ENCODE data around the gene PRKCE. TPM values are rescaled to one million over a fixed set of nuclear protein-coding genes. Genes with fewer than 3 reads are reported as not detected.

PRKCE gene
- total and polyA plus RNA-seq, 4 experiments from 2014 or later, result 1.8 to 21.7 (median 11.0) TPM

GRCh38 chr2:45921921-45922320 is 270.4 kb downstream of the PRKCE start:
- Histone ChIP-seq H3K27me3 (ENCODE audit: insufficient read depth, low read length) (no peaks in the 10 kb centered on the region), H3K36me3 (ENCODE audit: insufficient read depth, low read length) (no peaks in the 10 kb centered on the region), H3K4me1 (ENCODE audit: insufficient read depth, low read length) (no peaks in the 10 kb centered on the region), H3K27ac (ENCODE audit: low read depth, low read length) (no peak overlapping the region), H3K4me3 (ENCODE audit: low read length in 2 of 2) (no peak overlapping the region), H3K9me3 (ENCODE audit: control insufficient read depth in 1 of 2, low read length in 2 of 2) (no peaks in the 10 kb centered on the region)
- no peak for DNase-seq
- Mint-ChIP-seq H3K4me1 (peaks cover 0 to 5% (median 0%) of the 10 kb centered on the region in 4 donors), H3K4me3 (no peak overlapping the region), H3K27ac (no peak overlapping the region), H3K36me3 (no peaks in the 10 kb centered on the region), H3K27me3 (no peaks in the 10 kb centered on the region), H3K9me3 (no peaks in the 10 kb centered on the region)
- ChIA-PET POLR2A (ENCODE audit: partially characterized antibody) (no interaction called here), CTCF (ENCODE audit: partially characterized antibody) (no interaction called here)
- intact Hi-C loops (cut with micrococcal nuclease), result no loop called here

GRCh38 chr2:45922577-45922988 is 271.1 kb downstream of the PRKCE start:
- H3K27me3 Mint-ChIP-seq, result no peaks in the 10 kb centered on the region
- Histone ChIP-seq H3K36me3 (ENCODE audit: insufficient read depth, low read length) (no peaks in the 10 kb centered on the region), H3K27ac (ENCODE audit: low read depth, low read length) (no peak overlapping the region), H3K4me3 (ENCODE audit: low read length in 2 of 2) (no peak overlapping the region), H3K27me3 (ENCODE audit: insufficient read depth, low read length) (no peaks in the 10 kb centered on the region), H3K4me1 (ENCODE audit: insufficient read depth, low read length) (no peaks in the 10 kb centered on the region), H3K9me3 (ENCODE audit: control insufficient read depth in 1 of 2, low read length in 2 of 2) (no peaks in the 10 kb centered on the region)
- ChIA-PET POLR2A (ENCODE audit: partially characterized antibody) (no interaction called here), CTCF (ENCODE audit: partially characterized antibody) (no interaction called here)
- H3K27ac Mint-ChIP-seq, result no peak overlapping the region
- no peak for DNase-seq
- intact Hi-C loops (cut with micrococcal nuclease), result no loop called here
- H3K9me3 Mint-ChIP-seq, result no peaks in the 10 kb centered on the region
- H3K4me1 Mint-ChIP-seq, result peaks cover 0 to 5% (median 0%) of the 10 kb centered on the region in 4 donors
- no peak overlapping the region for H3K4me3 Mint-ChIP-seq
- H3K36me3 Mint-ChIP-seq, result no peaks in the 10 kb centered on the region

DNA sequence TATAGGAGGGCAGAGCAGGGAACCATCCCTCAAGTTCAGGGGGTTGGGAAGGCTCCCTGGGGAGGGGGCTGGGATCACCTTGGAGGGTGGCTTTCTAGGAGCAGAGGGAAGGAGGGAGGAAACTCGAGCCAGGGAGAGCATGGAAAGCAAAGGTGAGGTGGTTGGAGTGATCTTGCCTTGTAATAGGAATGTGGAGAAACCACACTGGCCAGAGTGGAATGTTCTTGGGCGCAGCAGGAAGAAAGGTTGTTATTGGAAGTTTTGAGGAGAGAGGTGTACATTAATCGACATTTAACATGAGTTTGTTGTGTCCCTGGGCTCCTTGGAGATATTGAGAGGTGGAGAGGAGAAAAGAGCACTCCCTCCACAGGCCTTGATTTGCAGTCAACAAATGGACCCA is 272.2 kb downstream of the PRKCE start:
- Histone ChIP-seq H3K4me3 (ENCODE audit: low read length in 2 of 2) (no peak overlapping the region), H3K27ac (ENCODE audit: low read depth, low read length) (no peak overlapping the region), H3K36me3 (ENCODE audit: insufficient read depth, low read length) (no peaks in the 10 kb centered on the region), H3K9me3 (ENCODE audit: control insufficient read depth in 1 of 2, low read length in 2 of 2) (no peaks in the 10 kb centered on the region), H3K4me1 (ENCODE audit: insufficient read depth, low read length) (no peaks in the 10 kb centered on the region), H3K27me3 (ENCODE audit: insufficient read depth, low read length) (no peaks in the 10 kb centered on the region)
- Mint-ChIP-seq H3K4me3 (no peak overlapping the region), H3K36me3 (no peaks in the 10 kb centered on the region), H3K4me1 (peaks cover 0 to 5% (median 0%) of the 10 kb centered on the region in 4 donors), H3K9me3 (no peaks in the 10 kb centered on the region), H3K27me3 (no peaks in the 10 kb centered on the region), H3K27ac (no peak overlapping the region)
- no peak for DNase-seq
- ChIA-PET POLR2A (ENCODE audit: partially characterized antibody) (interaction anchor here (0.5 kb wide), 1 partner anchor 55 kb away, joined by 3 read pairs; no protein-coding TSS in a partner anchor), CTCF (ENCODE audit: partially characterized antibody) (no interaction called here)
- intact Hi-C loops (cut with micrococcal nuclease), result no loop called here

GRCh38 chr2:45925026-45925425 is 273.6 kb downstream of the PRKCE start:
- DNase-seq, result no peak
- H3K9me3 ChIP-seq (ENCODE audit: control insufficient read depth in 1 of 2, low read length in 2 of 2), result no peaks in the 10 kb centered on the region
- POLR2A ChIA-PET (ENCODE audit: partially characterized antibody), result no interaction called here

DNA sequence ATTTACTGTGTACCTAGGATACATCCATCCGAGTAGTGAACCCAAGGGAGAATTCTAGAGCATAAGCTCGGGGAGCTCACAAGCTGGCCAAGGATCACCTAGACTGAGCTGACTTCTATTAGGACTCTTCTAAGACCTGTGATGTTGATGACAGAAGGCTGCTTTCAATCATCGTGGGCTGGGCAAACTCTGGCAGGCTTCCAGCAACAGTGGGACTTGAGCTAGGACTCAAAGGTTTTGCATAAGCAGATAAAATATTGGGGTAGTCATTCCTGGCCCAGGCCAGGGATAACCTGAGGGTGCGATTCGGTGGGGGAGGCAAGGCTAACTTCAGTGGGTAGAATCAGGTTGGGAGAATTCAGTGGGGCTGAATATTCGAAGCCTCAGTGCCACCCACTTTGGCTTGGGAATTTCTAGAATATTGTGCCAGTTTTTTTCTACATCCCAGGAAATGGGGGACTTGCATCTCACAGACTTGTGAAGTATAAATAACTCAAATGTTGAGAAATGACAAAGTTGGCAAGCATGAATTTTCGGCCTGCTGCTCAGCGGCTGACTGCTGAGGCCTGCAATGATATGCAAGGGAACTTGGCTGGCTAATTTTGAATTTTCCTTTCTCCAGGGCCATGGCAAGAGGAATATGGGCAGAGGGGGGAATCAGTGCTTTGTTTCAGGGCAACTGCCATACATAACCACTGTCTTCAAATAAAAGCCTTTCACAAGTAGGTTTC is 274.3 kb downstream of the PRKCE start:
- no peak overlapping the region for H3K4me3 Mint-ChIP-seq
- peaks cover 0 to 2% (median 0%) of the 10 kb centered on the region in 4 donors for H3K4me1 Mint-ChIP-seq
- POLR2A ChIA-PET (ENCODE audit: partially characterized antibody), result no interaction called here
- no peaks in the 10 kb centered on the region for H3K9me3 Mint-ChIP-seq
- H3K27ac ChIP-seq (ENCODE audit: low read depth, low read length), result no peak overlapping the region
- CTCF ChIA-PET (ENCODE audit: partially characterized antibody), result no interaction called here
- DNase-seq, result no peak
- no peaks in the 10 kb centered on the region for H3K36me3 ChIP-seq (ENCODE audit: insufficient read depth, low read length)
- no peaks in the 10 kb centered on the region for H3K9me3 ChIP-seq (ENCODE audit: control insufficient read depth in 1 of 2, low read length in 2 of 2)
- H3K4me1 ChIP-seq (ENCODE audit: insufficient read depth, low read length), result no peaks in the 10 kb centered on the region
- no peaks in the 10 kb centered on the region for H3K27me3 ChIP-seq (ENCODE audit: insufficient read depth, low read length)
- H3K36me3 Mint-ChIP-seq, result no peaks in the 10 kb centered on the region
- no peak overlapping the region for H3K27ac Mint-ChIP-seq
- intact Hi-C loops (cut with micrococcal nuclease), result no loop called here
- no peaks in the 10 kb centered on the region for H3K27me3 Mint-ChIP-seq
- no peak overlapping the region for H3K4me3 ChIP-seq (ENCODE audit: low read length in 2 of 2)

More at GRCh38 chr2:45925026-45925425, 273.6 kb downstream of the PRKCE start:
- H3K27me3 Mint-ChIP-seq, result no peaks in the 10 kb centered on the region
- H3K36me3 Mint-ChIP-seq, result no peaks in the 10 kb centered on the region
- Histone ChIP-seq H3K4me1 (ENCODE audit: insufficient read depth, low read length) (no peaks in the 10 kb centered on the region), H3K4me3 (ENCODE audit: low read length in 2 of 2) (no peak overlapping the region), H3K27me3 (ENCODE audit: insufficient read depth, low read length) (no peaks in the 10 kb centered on the region), H3K27ac (ENCODE audit: low read depth, low read length) (no peak overlapping the region), H3K36me3 (ENCODE audit: insufficient read depth, low read length) (no peaks in the 10 kb centered on the region)
- no peak overlapping the region for H3K4me3 Mint-ChIP-seq
- intact Hi-C loops (cut with micrococcal nuclease), result no loop called here
- CTCF ChIA-PET (ENCODE audit: partially characterized antibody), result no interaction called here
- no peak overlapping the region for H3K27ac Mint-ChIP-seq
- no peaks in the 10 kb centered on the region for H3K9me3 Mint-ChIP-seq
- peaks cover 0 to 2% (median 0%) of the 10 kb centered on the region in 4 donors for H3K4me1 Mint-ChIP-seq

DNA sequence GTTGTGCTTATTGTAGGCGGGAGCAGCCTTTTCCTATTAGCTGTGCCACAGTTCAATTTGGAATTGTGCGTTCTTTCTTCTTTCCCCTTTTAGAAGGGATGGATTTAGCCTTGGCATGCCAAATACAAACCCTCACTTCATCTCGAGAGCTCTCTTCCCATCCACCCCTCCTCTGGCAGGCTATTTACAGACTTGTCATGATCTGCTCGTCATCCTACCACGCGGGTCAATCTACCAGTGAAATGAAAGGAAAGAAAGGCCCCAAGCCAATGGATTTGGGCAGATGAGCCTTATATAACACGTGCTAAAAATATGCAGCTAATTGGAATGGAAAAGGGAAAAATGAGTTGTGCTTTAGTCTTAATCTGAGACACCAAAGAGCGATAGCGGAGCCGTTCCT is 277.5 kb downstream of the PRKCE start:
- H3K4me3 Mint-ChIP-seq, result no peak overlapping the region
- H3K27ac Mint-ChIP-seq, result no peak overlapping the region
- DNase-seq, result no peak
- intact Hi-C loops (cut with micrococcal nuclease), result no loop called here
- no peak overlapping the region for H3K27ac ChIP-seq (ENCODE audit: low read depth, low read length)
- H3K27me3 ChIP-seq (ENCODE audit: insufficient read depth, low read length), result no peaks in the 10 kb centered on the region
- H3K27me3 Mint-ChIP-seq, result no peaks in the 10 kb centered on the region
- H3K4me1 Mint-ChIP-seq, result peaks cover 0 to 2% (median under 1%) of the 10 kb centered on the region in 4 donors
- ChIA-PET POLR2A (ENCODE audit: partially characterized antibody) (no interaction called here), CTCF (ENCODE audit: partially characterized antibody) (no interaction called here)
- no peaks in the 10 kb centered on the region for H3K9me3 Mint-ChIP-seq
- no peaks in the 10 kb centered on the region for H3K36me3 Mint-ChIP-seq
- H3K9me3 ChIP-seq (ENCODE audit: control insufficient read depth in 1 of 2, low read length in 2 of 2), result no peaks in the 10 kb centered on the region
- no peak overlapping the region for H3K4me3 ChIP-seq (ENCODE audit: low read length in 2 of 2)
- H3K36me3 ChIP-seq (ENCODE audit: insufficient read depth, low read length), result no peaks in the 10 kb centered on the region
- H3K4me1 ChIP-seq (ENCODE audit: insufficient read depth, low read length), result no peaks in the 10 kb centered on the region

DNA sequence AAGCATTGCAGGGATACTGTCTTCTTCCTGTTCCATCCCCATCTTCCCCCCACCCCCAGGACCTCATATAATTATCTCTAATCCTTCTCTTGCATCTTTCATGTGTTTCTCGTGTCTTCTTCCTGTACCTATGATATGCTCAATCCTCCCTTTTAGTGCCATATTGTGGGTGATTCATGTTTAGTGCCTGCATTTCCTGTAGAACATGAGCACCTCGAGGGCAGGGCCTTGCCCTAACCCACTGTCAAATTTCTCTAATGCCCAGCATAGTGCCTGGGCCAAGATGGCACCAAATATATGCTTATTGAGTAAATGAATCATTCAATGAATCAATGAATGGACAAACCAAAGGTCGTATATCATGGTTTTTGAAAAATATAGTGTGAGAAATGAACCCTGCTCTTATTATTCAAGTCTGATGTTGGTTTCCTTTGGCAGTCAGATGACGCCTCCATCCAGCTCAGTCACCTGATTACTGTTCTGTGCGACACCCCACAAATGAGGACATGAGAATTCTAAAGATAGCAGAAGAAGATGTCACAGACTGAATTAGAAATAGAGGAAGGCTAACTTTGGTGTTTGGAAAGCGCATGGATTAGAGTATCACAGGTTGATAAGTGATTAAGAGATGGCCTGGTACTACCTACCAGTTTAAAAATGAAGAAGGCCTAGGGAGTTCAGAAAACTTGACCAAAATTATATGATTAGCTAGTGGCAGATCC is 278.4 kb downstream of the PRKCE start:
- H3K9me3 ChIP-seq (ENCODE audit: control insufficient read depth in 1 of 2, low read length in 2 of 2), result no peaks in the 10 kb centered on the region
- POLR2A ChIA-PET (ENCODE audit: partially characterized antibody), result no interaction called here
- H3K4me3 ChIP-seq (ENCODE audit: low read length in 2 of 2), result no peak overlapping the region
- no peaks in the 10 kb centered on the region for H3K27me3 Mint-ChIP-seq
- no peaks in the 10 kb centered on the region for H3K27me3 ChIP-seq (ENCODE audit: insufficient read depth, low read length)
- intact Hi-C loops (cut with micrococcal nuclease), result no loop called here
- no peaks in the 10 kb centered on the region for H3K9me3 Mint-ChIP-seq
- H3K36me3 Mint-ChIP-seq, result no peaks in the 10 kb centered on the region
- DNase-seq, result no peak
- H3K4me1 ChIP-seq (ENCODE audit: insufficient read depth, low read length), result no peaks in the 10 kb centered on the region
- H3K27ac ChIP-seq (ENCODE audit: low read depth, low read length), result no peak overlapping the region
- CTCF ChIA-PET (ENCODE audit: partially characterized antibody), result no interaction called here
- H3K4me1 Mint-ChIP-seq, result peaks cover 0 to 2% (median under 1%) of the 10 kb centered on the region in 4 donors
- no peak overlapping the region for H3K4me3 Mint-ChIP-seq
- no peaks in the 10 kb centered on the region for H3K36me3 ChIP-seq (ENCODE audit: insufficient read depth, low read length)
- H3K27ac Mint-ChIP-seq, result no peak overlapping the region

All from CD4-positive, alpha-beta memory T cell (primary cell).